ENCODE data around the gene TNFAIP8L2. TPM values are rescaled to one million over a fixed set of nuclear protein-coding genes. Genes with fewer than 3 reads are reported as not detected.
A peak's percentile ranks its signal among the peaks of the same experiment; 100 is the strongest.

The TNFAIP8L2 gene
- total RNA-seq, 3 donors from 2014 or later = 5.6 to 6.9 (median 5.7) TPM

- Histone ChIP-seq H3K36me3 (no peaks in the 10 kb centered on the region), H3K27me3 (no peaks in the 10 kb centered on the region), H3K27ac (no peak overlapping the region), H3K9me3 (no peaks in the 10 kb centered on the region), H3K4me3 (no peak overlapping the region), H3K4me1 (peaks cover 0 to 5% of the 10 kb centered on the region in 2 donors)
- TF ChIP-seq POLR2AphosphoS5 (IDR thresholded peaks at IDR 0.05) = no peak
- no peak for TF ChIP-seq POLR2A (IDR thresholded peaks at IDR 0.05)
- TF ChIP-seq CTCF (IDR thresholded peaks at IDR 0.05) = no peak
- intact Hi-C loops (cut with DNase I; ENCODE audit: low total_unique reads) = no loop called here
- DNase-seq (ENCODE audit: low spot score in 2 of 2) = no peak
These were observed 13.9 kb upstream of the TNFAIP8L2 start for GRCh38 chr1:151142411-151143056.

- Histone ChIP-seq H3K36me3 (no peaks in the 10 kb centered on the region), H3K4me3 (no peak overlapping the region), H3K27me3 (no peaks in the 10 kb centered on the region), H3K27ac (no peak overlapping the region), H3K4me1 (peaks cover 0 to 5% of the 10 kb centered on the region in 2 donors), H3K9me3 (no peaks in the 10 kb centered on the region)
- intact Hi-C loops (cut with DNase I; ENCODE audit: low total_unique reads) = no loop called here
- TF ChIP-seq POLR2A (IDR thresholded peaks at IDR 0.05) = no peak
- no peak for TF ChIP-seq CTCF (IDR thresholded peaks at IDR 0.05)
- TF ChIP-seq POLR2AphosphoS5 (IDR thresholded peaks at IDR 0.05) = no peak
- no peak for DNase-seq (ENCODE audit: low spot score in 2 of 2)
These were observed 13.4 kb upstream of the TNFAIP8L2 start for GRCh38 chr1:151143057-151143435.

GRCh38 chr1:151143986-151144385, 12.5 kb upstream of the TNFAIP8L2 start:
- TF ChIP-seq CTCF (IDR thresholded peaks at IDR 0.05) (no peak), POLR2A (IDR thresholded peaks at IDR 0.05) (no peak), POLR2AphosphoS5 (IDR thresholded peaks at IDR 0.05) (no peak)
- no peaks in the 10 kb centered on the region for H3K9me3 ChIP-seq
- peak overlapping the region in 1 of 2 donors; percentile 29 for H3K27ac ChIP-seq
- peaks cover 0 to 5% of the 10 kb centered on the region in 2 donors for H3K4me1 ChIP-seq
- no peak overlapping the region for H3K4me3 ChIP-seq
- DNase-seq (ENCODE audit: low spot score in 2 of 2) = peak in 1 of 2 donors; percentile 15
- no peaks in the 10 kb centered on the region for H3K27me3 ChIP-seq
- H3K36me3 ChIP-seq = no peaks in the 10 kb centered on the region
- intact Hi-C loops (cut with DNase I; ENCODE audit: low total_unique reads) = no loop called here

DNA sequence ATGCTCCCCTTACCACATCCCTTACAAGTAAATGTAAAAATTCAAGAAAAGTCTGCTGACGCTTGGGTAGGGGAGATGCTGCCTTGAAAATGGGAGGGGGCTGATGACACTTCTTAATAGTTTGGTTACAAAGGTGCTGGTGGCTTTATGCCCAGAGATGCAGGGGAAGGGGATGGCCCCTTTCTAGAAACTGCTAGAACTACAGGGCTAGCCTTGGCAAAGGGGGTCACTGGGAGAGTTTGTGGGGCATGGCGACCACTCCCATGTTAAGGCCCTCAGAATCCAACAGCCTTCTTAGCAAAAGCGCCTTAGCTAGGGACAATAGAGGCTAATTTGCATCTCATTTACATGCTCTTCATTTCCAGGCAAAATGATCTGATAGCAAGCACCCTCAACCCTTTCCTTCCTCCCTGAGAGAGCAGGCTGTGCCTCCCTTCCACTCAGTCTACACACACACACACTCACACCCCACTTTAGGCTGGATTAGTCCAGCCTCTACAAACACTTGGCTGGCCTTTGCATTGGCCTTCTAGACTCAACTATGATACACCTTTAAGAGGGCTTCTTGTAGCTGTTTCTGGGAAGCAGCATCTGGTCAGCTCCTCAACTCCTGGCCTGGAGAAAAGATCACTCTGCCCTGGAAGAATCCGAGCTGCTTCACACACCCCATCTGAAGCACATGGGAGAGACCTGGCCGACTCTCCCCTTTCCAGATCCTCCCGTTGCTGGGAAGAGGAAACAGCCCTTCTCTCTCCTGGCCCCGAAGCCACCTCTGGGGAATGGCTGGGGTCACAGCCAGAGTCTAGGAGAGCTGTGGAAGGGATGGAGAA, 11.8 kb upstream of the TNFAIP8L2 start:
- Histone ChIP-seq H3K27ac (peak overlapping the region; percentile 12 to 81), H3K9me3 (no peaks in the 10 kb centered on the region), H3K4me1 (peaks cover 0 to 5% of the 10 kb centered on the region in 2 donors), H3K4me3 (peak overlapping the region; percentile 77 to 91 (median 83)), H3K27me3 (no peaks in the 10 kb centered on the region), H3K36me3 (no peaks in the 10 kb centered on the region)
- peak in 1 of 2 donors; percentile 11 for DNase-seq (ENCODE audit: low spot score in 2 of 2)
- no peak for TF ChIP-seq POLR2AphosphoS5 (IDR thresholded peaks at IDR 0.05)
- no peak for TF ChIP-seq POLR2A (IDR thresholded peaks at IDR 0.05)
- no peak for TF ChIP-seq CTCF (IDR thresholded peaks at IDR 0.05)
- intact Hi-C loops (cut with DNase I; ENCODE audit: low total_unique reads) = no loop called here

Data from breast epithelium (tissue), 4 donors.